ENCODE data around the gene PRTG. TPM values are rescaled to one million over a fixed set of nuclear protein-coding genes. Genes with fewer than 3 reads are reported as not detected.
"Not testable (repeated sequence)": the region's sequence is repeated elsewhere in the genome, so short reads cannot be mapped to it uniquely, and the experiment has no call there.

PRTG gene
- total RNA-seq, 1 donor from 2014 or later, result 3.0 TPM

GRCh38 chr15:55694652-55695150 lies 48.3 kb downstream of the PRTG start:
- no peak for DNase-seq

DNA sequence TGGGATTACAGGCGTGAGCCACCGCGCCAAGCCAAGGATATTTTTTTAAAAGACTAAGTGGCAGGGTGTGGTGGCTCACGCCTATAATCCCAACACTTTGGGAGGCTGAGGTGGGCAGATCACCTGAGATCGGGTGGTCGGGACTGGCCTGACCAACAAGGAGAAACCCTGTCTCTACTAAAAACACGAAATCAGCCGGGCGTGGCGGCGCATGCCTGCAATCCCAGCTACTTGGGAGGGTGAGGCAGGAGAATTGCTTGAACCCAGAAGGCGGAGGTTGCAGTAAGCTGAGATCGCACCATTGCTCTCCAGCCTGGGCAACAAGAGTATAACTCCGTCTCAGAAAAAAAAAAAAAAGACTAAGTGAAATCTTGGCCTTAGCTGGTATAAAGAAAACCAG lies 49.8 kb downstream of the PRTG start:
- not testable (repeated sequence) for DNase-seq

GRCh38 chr15:55687792-55688191 lies 55.2 kb downstream of the PRTG start:
- no peak for DNase-seq

GRCh38 chr15:55685286-55685685 lies 57.7 kb downstream of the PRTG start:
- DNase-seq, result no peak

DNA sequence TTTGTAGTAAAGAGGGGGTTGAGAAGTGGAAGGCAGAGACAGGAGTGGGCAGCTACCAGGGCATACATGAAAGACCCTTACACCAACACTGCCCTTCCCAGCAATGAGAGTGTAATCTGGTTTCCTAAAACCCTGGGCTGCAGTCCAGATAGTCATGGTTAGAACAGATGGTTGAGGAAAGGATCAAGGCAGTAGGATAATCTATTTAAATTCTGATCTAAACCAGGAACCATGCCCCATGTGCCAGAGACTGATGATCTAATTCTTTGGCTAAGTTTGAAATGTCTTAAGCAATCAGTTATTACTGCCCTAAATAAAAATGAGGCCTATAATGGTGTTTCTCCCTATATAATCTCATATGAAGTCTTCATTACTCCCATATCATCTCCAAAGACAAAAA lies 59.6 kb downstream of the PRTG start:
- DNase-seq, result no peak

GRCh38 chr15:55681631-55682030 lies 61.3 kb downstream of the PRTG start:
- no peak for DNase-seq

DNA sequence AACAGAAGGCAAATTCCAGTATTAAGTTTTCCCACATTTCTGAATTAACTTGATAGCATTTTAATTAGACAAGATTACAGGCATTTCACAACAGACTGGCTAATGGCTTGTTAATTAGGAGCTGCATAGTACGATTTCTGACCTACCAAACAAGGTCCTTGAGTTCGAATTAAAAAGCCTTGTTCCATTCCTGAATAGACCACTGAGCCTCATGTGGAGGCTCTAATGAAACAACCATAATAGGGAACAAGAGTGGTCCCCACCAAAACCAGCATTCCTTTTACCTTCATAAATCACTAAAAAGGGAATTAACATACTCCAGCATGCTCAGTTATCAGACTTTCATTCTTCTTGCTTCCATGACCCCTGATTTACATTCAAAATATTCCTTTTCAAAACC lies 66.4 kb downstream of the PRTG start:
- no peak for DNase-seq

DNA sequence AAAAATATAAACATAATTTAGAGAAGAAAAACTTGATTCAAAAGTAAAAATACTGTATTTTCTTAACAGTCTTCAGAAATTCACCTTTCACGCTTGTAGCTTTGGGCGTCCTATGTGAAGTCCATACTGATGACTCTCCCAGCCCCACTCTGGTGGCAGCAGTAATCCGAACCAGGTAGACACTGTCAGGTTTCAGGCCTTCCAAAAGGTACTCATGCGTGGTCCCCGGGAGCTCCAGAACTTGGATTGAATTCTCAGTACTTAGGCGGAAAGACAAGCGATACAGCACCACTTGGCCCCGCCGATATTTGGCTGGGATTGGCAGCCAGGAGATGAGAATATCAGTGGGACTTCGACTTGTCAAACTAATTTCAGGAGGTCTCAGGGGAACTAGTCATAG lies 69.7 kb downstream of the PRTG start:
- DNase-seq, result no peak

DNA sequence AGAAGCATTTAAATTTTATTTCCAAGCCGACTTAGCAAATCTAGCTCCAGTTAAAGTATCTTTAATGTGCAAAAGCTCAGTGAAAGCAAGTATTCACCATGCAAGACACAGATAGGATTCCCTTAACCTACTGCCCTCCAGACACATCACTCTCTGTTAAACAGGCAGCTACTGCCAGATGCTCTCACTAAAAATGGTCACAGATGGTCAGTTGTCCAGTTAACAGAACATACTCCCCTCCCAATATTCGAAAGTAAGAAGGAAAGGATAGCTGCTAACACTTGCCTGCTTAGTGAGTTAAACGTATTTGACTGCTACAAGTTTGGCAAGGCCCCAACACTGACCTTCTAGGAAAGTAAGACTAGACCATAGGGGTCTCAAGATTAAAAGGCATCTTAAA lies 73.7 kb downstream of the PRTG start:
- no peak for DNase-seq

GRCh38 chr15:55665605-55666227 lies 77.2 kb downstream of the PRTG start:
- no peak for DNase-seq

GRCh38 chr15:55661428-55661827 lies 81.5 kb downstream of the PRTG start:
- no peak for DNase-seq

- DNase-seq, result no peak
Observed at GRCh38 chr15:55660153-55660552, 82.8 kb downstream of the PRTG start.

- no peak for DNase-seq
Observed at GRCh38 chr15:55659481-55659880, 83.5 kb downstream of the PRTG start.

- DNase-seq, result no peak
Observed at GRCh38 chr15:55658886-55659285, 84.1 kb downstream of the PRTG start.

DNA sequence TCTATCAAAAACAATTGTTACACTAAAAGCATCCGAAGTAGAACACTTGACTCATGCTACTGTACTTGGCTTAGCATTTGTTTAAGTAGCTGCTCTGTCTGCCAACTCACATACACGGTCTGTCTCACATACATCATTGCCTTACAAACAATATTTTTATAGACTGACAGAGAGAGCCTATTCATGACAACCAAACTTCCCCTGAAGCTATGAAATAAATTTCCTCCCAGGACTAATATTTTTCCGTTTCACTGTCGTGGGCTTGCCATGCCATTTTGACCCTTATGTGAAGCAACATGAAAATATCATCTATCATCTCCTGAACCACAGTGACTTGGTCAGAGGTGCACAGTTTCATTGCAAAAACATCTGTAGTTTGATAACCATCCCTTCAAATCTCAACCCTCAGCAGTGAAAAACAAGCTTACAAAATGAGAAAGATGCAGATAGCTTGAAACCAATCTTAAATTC lies 88.4 kb downstream of the PRTG start:
- DNase-seq, result no peak

DNA sequence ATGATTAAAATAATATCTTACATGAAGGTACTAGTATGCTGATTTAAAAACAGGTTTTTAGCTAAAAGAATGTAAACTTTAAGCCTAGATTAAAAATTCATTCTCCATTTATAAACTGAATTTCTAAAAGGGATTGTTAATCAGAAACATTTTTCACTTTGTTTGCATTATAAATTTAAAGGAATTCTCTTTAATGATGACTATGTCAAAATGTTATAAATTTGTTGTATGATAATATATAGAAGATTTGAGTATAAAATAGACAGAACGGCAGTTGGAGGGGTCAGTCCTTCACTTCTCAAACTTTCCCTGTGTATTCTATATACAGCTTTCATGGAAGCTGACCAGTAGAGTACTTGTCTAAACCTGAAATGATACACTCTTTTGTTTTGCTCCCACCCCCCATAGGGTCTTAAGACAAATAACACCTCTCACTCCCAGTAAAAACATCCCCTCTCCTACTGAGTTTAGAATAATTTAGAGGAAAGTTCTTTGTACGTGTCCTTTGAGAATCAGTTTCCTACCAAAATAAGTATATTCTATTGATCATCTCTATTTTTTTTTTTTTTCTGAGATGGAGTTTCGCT lies 90.0 kb downstream of the PRTG start:
- DNase-seq, result no peak

GRCh38 chr15:55652359-55652758 lies 90.6 kb downstream of the PRTG start:
- no peak for DNase-seq

DNA sequence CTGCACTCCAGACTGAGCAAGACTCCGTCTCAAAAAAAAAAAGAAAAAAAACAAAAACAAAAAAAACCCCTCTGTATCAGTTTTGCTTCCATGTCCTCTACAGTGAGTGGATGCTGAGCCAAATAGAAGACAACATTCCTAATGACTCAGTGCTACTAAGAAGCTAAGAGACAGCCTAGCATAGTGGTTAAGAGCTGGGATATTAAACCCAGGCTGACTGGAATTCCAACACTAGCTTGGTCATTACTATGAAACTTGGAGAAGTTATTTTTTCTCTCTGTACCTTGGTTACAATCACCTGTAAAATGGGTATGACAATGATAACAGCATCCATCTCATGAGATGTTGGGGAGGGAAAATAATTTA lies 93.9 kb downstream of the PRTG start:
- DNase-seq, result no peak

- DNase-seq, result no peak
Observed at GRCh38 chr15:55638764-55639163, 104.2 kb downstream of the PRTG start.

GRCh38 chr15:55637086-55637485 lies 105.9 kb downstream of the PRTG start:
- no peak for DNase-seq

- no peak for DNase-seq
Observed at GRCh38 chr15:55633731-55634130, 109.2 kb downstream of the PRTG start.

GRCh38 chr15:55632434-55632833 lies 110.5 kb downstream of the PRTG start:
- DNase-seq, result no peak

DNA sequence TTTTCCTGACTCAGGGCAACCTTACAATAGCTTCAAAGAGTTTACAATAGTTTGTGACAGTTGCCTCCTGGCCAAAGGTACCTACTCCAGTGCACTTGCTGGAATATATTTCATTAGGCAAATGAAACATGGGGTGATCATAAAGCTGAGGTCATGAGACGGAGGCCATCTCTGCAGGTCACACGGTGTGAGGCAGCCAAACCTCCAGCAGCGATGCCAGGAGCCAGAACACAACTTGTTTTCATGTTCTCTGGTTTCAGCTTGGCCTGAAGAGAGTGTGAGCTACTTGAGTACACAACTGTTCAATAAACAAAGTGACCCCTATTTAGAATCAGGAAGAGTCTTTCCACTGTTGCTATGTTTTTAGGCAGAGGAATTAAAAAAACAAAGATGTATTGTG lies 112.1 kb downstream of the PRTG start:
- no peak for DNase-seq

- no peak for DNase-seq
Observed at GRCh38 chr15:55628369-55628730, 114.6 kb downstream of the PRTG start.

Measured in occipital lobe (tissue), 2 donors.